AG20443 (cell line): ENCODE data around the gene CEACAM16.
"Not testable (repeated sequence)": the region's sequence is repeated elsewhere in the genome, so short reads cannot be mapped to it uniquely, and the experiment has no call there.

Source experiments
- DNase-seq: peaks from one replicate; pipeline ENCODE4 v3.0.0; 2012; ENCODE audit warnings: low spot score, mixed read lengths

CEACAM16 gene

DNA sequence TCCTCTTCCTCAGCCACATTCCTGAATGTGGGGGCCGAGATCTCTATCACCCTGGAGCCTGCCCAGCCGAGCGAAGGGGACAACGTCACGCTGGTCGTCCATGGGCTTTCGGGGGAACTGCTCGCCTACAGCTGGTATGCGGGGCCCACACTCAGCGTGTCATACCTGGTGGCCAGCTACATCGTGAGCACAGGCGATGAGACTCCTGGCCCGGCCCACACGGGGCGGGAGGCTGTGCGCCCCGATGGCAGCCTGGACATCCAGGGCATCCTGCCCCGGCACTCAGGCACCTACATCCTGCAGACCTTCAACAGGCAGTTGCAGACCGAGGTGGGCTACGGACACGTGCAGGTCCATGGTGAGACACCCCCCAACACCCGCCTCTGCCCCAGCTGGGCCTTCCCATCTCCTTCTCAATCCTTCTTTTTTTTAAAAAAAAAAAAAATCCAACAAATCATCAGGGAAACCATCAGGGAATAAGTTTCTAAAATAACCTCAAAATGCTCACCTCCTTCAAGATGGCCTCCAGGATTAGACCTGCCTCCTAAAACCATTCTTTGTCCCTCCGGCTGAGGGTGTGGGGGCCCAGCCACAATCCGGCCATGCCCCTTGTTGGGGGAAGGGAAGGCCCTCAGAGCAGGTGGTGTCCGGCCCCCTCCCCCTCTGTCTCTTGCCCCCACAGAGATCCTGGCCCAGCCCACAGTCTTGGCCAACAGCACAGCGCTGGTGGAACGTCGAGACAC lies 4.6 kb downstream of the CEACAM16 start:
- DNase-seq = no peak

DNA sequence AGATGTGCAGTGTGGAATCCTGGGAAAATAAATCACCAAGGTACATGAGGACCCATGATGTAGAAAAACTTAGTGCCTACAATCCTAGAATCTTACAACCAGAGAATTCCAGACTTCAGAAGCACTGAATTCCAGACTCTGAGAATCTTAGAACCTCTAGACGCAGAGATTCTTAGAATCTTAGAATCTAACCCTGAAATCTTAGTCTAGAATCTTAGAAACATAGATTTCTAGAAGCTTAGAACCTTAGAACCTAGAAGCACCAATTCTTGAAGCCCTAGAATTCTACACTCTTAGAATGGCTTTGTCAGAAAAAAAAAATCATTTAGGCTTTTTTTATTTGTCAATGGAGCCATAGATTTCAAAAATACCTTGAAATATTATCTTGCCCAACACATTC lies 6.0 kb downstream of the CEACAM16 start:
- DNase-seq = no peak

DNA sequence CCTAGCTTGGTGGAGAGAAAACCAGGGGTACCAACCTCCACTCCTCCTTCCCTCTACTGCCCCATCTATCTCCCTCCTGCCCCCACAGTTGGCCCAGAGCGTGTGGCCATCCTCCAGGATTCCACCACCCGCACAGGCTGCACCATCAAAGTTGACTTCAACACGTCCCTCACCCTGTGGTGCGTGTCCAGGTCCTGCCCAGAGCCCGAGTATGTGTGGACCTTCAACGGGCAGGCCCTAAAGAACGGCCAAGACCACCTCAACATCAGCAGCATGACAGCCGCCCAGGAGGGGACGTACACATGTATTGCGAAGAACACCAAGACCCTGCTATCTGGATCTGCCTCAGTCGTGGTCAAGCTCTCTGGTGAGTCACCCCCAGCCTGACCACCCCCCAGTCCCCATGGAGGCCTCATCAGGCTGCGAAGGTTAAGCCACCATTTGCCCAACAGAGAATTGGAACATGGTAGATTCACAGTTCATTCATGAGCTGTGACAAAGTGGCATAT lies 6.6 kb downstream of the CEACAM16 start:
- DNase-seq = no peak

DNA sequence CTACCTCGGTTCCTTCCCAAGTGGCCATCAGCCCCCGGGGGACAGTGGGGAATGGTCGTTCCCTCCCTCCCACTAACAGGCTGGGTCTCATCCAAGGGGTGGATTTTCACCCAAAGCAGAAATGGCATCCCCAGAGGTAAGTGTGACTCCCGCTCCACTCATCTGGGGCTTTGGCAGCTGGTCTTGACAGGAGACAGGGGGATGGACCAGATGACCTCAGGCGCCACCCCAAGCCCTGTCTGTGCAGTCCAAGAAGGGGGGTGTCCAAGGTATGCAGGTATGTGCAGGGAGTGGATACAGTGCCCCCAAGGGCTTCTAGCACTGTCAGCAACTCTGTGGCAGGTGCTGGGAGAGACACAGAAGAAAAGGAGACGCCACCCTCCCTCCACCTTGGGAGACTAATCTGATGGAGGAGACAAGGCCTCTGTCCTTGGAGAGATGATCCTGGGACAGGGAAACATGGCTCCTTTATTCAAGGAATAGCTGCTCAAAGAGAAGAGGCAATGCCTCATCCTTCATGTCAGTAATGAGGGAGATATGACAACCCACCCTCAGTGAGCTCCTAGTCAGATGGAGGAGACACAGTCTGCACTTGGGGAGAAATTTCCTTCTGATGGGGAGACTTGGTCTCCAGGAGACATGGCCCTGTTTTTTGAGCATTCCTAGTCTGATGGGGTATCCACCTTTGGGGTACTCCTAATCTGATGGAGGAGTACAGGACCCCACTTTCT lies 7.7 kb downstream of the CEACAM16 start:
- DNase-seq = no peak

DNA sequence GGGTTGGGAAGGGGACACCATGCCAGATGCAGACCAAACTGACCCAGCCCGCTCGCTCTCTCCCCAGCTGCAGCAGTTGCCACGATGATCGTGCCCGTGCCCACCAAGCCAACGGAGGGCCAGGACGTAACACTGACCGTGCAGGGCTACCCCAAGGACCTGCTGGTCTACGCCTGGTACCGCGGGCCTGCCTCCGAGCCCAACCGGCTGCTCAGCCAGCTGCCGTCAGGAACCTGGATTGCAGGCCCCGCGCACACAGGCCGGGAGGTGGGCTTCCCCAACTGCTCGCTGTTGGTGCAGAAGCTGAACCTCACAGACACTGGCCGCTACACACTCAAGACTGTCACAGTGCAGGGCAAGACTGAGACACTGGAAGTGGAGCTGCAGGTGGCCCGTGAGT lies 8.8 kb downstream of the CEACAM16 start:
- no peak for DNase-seq

DNA sequence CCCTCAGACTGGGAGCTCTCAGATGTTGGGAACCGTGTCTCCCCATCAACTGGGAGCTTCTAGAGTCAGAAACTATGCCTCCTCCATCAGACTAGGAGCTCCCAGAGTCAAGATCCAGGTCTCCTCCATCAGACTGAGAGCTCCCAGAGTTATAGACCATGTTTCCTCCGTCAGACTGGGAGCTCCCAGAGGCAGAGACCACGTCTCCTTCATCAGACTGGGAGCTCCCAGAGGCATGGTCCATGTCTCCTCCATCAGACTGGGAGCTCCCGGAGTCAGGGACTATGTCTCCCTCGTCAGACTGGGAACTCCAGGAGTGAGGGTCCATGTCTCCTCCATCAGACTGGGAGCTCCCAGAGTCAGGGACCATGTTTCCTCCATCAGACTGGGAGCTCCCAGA lies 10.0 kb downstream of the CEACAM16 start:
- no peak for DNase-seq

DNA sequence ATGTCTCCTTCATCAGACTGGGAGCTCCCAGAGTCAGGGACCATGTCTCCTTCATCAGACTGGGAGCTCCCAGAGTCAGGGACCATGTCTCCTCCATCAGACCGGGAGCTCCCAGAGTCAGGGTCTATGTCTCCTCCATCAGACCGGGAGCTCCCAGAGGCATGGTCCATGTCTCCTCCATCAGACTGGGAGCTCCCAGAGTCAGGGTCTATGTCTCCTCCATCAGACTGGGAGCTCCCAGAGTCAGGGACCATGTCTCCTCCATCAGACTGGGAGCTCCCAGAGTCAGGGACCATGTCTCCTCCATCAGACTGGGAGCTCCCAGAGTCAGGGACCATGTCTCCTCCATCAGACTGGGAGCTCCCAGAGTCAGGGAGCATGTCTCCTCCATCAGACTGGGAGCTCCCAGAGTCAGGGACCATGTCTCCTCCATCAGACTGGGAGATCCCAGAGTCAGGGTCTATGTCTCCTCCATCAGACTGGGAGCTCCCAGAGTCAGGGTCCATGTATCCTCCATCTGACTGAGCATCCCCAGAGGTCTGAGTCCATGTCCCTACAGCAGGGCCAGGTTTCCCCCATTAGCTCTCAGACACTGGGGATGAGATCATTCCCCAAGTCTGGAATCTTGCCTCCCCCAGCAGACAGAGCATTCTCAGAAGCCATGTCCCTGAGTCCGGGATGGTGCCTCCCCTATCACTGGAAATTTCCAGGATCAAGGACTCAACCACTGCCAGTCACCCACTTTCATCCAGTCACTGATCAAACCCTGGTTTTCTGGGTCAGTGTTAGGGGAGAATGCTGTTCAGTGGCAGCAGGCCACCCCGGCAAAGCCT lies 10.7 kb downstream of the CEACAM16 start:
- not testable (repeated sequence) for DNase-seq

DNA sequence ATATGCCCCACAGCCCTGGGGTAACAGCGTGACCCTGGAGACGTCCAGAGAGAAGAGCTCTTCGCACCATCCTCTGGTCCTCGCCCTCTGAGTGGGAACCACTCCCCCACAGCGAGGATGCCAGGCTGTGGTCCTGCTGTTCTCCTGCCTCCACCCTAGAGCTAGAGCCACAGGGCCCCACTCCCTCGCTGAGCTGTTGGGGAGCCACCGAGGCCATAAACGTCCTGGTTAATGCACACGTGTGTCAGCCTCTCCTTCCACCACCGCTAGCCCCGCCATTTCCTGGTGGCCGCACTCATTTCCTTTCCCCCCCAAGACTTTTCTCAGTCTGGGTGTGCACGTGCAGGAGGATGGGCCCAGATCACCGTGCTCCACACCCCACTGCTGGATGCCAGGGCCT lies 11.5 kb downstream of the CEACAM16 start:
- no peak for DNase-seq

DNA sequence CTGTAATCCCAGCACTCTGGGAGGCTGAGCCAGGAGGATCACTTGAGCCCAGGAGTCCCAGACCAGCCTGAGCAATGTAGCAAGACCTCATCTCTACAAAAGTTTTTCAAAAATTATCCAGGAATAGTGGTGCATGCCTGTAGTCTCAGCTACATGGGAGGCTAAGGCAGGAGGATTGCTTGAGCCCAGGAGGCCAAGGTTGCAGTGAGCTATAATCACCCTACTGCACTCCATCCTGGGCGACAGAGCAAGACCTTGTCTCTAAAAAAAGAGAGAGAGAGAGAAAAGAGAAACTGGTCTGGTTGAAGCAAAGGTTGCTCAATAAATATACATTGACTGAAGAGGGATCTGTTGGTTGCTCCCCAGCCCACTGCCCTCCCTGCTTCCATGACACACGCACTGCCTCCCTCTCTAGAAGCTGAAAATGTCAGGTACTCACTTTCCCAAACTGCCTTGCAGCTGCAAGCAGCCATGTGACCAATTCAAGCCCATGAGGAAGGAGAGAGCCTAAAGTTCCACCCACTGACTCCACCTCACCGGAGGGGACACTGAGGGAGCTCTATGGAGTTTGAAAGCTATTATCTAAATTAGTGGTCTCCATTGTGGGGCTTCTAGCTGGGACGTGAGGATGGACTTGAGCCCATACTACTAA lies 14.0 kb downstream of the CEACAM16 start:
- no peak for DNase-seq

DNA sequence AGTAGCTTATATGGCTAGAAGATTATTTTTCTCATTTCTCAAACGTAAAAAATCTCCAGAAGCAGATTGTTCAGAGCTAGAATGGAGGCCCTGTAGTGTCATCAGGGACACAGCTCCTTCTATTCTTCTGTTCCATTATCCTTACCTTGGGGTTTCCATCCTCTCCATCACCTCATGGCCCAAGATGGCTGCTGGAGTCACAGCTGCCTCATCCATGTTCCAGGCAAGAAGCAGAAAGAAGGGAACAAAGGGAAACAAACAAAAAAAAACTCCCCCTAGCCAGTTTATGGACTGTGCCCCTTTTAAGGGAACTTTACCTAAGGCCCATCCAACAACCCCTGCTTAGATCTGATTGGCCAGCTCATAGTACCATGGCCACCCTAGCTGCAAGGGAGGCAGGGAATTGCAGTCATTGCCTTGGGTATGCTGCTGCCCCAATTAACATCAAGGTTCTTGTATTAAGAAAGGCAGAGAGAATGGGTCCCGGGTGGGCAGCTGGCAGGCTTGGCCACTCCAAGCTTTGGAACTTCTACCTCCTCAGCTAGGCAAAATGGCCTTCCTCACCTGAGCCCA lies 15.7 kb downstream of the CEACAM16 start:
- no peak for DNase-seq

DNA sequence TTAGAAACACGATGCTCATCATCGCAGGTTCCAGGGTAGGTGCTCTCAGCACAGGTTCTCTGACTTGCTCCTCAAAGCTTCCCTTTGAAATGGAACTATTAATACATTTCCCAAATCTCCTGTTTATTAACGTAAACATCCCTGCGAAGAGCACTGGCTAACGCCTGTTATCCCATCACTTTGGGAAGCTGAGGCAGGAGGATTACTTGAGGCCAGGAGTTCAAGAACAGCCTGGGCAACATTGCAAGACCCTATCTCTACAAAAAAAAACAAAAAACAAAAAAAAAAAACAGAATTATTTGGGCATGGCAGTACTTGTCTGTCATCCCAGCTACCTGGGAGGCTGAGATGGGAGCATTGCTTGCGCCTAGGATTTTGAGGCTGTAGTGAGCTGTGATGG lies 18.7 kb downstream of the CEACAM16 start:
- no peak for DNase-seq

DNA sequence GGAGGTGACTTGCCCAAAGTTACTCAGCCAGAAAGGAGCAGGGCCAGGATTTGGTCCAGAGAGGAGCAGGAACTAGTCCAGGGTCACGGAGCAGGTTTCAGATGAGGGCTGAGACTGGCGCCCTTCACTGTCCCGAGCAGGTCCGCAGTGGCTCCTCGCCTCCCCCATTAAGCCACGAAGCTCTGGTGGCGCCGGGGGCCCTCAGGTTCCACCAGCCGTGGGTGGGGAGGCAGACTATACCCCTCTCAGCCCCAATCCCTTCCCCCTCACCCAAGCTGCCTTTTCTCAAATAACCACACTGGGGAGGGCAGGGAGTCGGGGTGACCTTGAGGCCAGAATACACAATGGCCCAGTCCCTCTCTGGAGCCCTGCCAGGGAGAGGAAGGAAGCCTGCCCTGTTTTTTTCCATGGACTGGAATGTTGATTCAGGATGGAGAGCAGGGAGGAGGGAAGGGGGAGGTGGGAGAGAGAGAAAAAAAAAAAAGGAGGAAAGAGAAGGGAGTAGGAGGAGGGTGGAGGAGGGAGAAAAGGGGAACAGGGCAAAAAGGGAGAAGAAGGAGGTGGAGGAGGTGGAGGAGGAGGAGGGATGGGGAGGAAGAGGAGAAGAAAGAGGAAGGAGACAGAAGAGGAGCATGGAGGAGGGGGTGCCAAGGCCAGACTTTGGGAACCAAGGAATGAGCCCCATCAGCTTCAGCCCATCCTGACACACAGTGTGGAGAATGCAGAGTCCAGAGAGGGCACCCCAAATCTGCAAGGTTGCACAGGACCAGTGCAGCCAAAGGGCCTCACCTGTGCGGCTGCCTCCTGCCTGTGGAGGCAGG lies 19.7 kb downstream of the CEACAM16 start:
- peak; percentile 58 for DNase-seq

DNA sequence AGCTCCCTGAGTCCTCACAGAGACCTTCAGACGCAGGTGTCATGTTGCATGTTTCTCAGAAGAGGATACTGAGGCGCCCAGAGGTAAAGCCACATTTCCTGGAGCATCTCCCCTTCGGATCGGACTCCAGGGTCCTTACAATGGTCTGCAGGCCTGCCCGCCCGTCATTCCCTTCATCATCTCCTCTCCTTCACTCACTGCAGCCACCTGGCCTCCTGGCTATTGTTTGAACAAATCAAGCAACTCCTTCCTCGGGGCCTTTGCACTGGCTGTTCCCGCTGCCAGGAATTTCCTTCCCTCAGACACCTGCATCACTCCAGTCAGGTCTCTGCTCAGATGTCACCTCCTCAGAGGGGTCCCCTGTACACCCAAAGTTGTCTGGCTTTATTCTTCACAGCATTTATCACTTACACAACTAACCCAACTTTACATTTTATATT lies 20.3 kb downstream of the CEACAM16 start:
- no peak for DNase-seq

DNA sequence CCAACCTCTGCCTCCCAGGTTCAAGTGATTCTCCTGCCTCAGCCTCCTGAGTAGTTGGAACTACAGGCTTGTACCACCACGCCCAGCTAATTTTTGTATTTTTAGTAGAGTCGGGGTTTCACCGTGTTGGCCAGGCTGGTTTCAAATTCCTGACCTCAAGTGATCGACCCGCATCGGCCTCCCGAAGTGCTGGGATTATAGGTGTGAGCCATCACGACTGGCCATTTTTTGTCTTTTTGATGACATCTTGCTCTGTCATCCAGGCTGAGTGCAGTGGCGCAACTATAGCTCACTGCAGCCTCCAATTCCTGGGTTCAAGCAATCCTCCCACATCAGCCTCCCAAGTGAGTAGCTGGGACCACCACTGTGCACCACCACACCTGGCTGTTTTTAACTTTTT lies 21.4 kb downstream of the CEACAM16 start:
- DNase-seq = not testable (repeated sequence)

DNA sequence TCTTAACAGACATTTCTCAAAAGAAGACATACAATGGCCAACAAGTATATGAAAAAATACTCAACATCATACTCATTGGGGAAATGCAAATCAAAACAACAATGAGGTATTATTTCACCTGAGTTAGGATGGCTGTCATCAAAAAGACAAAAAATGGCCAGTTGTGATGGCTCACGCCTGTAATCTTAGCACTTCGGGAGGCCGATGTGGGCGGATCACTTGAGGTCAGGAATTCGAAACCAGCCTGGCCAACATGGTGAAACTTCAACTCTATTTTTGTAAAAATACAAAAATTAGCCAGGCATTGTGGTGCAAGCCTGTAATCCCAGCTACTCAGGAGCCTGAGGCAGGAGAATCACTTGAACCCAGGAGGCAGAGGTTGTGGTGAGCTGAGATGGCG lies 22.0 kb downstream of the CEACAM16 start:
- DNase-seq = no peak

DNA sequence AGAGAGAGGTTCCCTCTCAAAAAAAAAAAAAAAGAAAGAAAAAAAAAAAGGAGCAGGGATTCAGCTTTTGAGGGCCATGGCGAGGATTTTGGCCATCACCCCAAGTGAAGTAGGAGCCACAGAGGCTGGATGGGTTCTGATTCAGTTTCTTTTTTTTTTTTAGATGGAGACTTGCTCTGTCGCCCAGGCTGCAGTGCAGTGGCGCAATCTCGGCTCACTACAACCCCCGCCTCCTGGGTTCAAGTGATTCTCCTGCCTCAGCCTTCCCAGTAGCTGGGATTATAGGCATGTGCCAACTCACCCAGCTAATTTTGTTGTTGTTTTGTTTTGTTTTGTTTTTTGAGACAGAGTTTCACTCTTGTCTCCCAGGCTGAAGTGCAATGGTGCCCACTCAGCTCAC lies 22.4 kb downstream of the CEACAM16 start:
- DNase-seq = not testable (repeated sequence)

DNA sequence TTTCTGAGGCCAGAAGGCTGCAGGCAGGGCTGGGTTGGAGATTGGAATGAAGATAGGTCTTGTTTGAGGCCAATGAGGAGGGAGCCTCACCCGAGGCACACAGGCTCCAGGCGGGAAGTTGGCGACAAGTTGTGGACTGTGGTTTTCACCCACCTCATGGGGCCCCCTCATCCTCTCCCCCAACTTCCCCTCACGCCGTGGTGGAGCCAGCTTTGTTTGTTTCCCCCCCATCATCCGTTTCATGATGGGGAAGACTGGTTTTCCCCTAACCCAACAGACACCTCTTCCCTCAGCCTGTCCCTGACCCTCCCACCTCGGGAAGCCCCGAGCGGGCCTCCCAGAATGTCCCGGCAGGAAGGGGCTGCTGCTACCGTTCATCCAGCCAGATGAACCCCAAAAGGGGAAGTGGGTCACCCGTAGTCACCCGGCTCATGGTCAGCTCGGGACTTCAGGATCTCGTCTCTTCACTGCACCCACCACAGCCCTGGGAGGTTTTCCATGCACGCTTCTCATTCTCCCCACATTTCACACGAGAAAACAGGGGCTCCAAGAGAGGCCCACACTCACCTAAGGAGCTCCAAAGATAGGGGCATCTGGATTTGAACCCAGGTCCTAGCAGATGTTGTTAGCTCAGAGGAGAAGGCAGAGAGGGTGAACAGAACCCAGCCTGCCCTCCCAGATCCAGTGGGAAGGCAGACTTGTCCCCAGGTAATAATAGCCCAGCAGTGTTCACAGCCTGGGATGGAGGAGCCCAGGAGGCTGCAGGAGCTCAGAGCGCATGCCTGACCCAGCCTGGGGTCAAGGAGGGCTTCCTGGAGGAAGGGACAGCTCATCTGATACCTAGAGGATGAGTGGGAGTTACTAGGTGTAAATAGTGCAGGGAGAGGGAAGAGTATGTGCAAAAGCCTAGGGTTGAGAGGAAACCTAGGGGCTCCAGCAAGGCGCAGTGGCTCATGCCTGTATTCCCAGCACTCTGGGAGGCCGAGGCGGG lies 23.5 kb downstream of the CEACAM16 start:
- no peak for DNase-seq

DNA sequence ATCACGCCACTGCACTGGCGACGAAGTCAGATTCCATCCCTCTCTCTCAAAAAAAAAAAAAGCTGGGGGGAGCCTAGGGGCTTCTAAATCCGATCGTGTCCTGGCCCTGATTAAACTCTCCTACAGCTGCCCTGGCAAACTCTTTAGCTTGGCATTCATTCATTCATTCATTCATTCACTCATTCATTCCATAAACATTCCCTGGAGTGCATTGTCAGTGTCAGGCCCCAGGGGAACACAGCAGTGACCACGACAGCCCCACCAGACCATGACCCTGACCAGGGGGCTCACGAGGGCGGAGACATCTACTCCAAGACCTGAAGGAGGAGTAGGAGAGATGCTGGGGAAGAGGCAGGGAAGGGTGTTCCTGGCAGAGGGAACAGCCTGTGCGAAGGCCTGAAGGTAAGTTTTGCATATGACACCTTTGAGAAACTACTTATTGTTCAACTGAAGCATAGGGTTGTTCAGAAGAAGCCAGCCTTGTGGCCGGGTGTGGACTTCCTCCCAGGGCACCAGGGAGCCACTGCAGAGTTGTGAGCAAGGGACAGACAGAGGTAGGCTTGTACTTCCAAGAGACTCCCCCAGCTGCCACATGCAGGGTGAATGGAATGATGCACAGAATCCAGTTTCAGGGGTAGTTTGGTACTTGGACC lies 24.5 kb downstream of the CEACAM16 start:
- DNase-seq = no peak

DNA sequence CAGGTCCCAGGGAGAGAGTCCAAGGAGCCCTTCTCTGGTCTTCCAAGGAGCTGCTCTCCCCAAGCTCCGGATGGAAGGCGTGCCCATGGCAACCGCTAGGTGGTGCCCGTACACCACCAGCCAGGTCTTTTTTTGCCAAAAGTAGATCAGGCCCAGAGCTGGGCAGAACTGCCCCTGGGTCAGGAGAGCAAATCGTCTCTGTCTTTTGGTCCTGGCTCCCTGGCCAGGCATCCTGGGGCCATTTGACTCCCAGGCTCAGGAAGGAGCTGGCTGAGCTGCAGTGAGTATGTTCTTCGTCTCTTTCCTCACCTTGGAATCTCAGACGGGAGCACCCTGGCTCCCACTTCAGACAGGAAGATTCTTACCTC lies 25.0 kb downstream of the CEACAM16 start:
- peak; percentile 92 for DNase-seq
